PC-9 (cell line): ENCODE data around the gene CHRNG. TPM values are rescaled to one million over a fixed set of nuclear protein-coding genes. Genes with fewer than 3 reads are reported as not detected.

ENCODE experiments used
- BruUV-seq: library from RNA; stranded (reverse); fragments of 400-500 nt; replicated peaks from 2 replicates; lab custom pipeline; 2021; lab: Mats Ljungman, UMichigan
- CTCF ChIA-PET: fragments of 300-600 bp; sonication (Branson Sonifier 250); formaldehyde crosslinking; loops from one replicate; lab custom pipeline; 2022; ENCODE audit warnings: antibody characterized with exemption; lab: Charles Lee
- POLR2A ChIA-PET: fragments of 300-600 bp; sonication (Branson Sonifier 250); formaldehyde crosslinking; loops from one replicate; lab custom pipeline; 2022; ENCODE audit warnings: antibody characterized with exemption; ENCODE audit not compliant: unreplicated experiment; lab: Charles Lee
- DNase-seq, 2 experiments: peaks; one replicate each; pipeline versions ENCODE4 v3.0.0 to v3.0.0-alpha.2; 2015 to 2022; ENCODE audit warnings: mixed read lengths in 1 of 2
- H2AFZ ChIP-seq: fragments of 200-600 bp; sonication (generic); 2 replicates; pipeline ENCODE4 v1.8.1; 2017; ENCODE audit warnings: antibody characterized with exemption
- H3F3A ChIP-seq: fragments of 200-600 bp; sonication (generic); 2 replicates; pipeline ENCODE4 v1.8.1; 2017; ENCODE audit warnings: antibody characterized with exemption, mild to moderate bottlenecking, low read depth; ENCODE audit not compliant: insufficient read depth
- H3K27ac ChIP-seq: fragments of 200-600 bp; sonication (generic); 2 replicates; pipeline ENCODE4 v1.6.1; 2016; ENCODE audit warnings: mixed run types
- H3K27me3 ChIP-seq: fragments of 200-600 bp; sonication (generic); 2 replicates; pipeline ENCODE4 v1.6.1; 2016; ENCODE audit warnings: low read depth, mixed run types; ENCODE audit not compliant: insufficient read depth
- H3K36me3 ChIP-seq: fragments of 200-600 bp; sonication (generic); 2 replicates; pipeline ENCODE4 v1.6.1; 2016; ENCODE audit warnings: low read depth, mixed run types
- H3K4me1 ChIP-seq: fragments of 200-600 bp; sonication (generic); replicated peaks from 2 replicates; pipeline ENCODE4 v1.6.1; 2016; ENCODE audit warnings: mixed run types; ENCODE audit not compliant: insufficient read depth
- H3K4me2 ChIP-seq: fragments of 200-600 bp; sonication (generic); 2 replicates; pipeline ENCODE4 v1.6.1; 2017; ENCODE audit warnings: mixed run types
- H3K4me3 ChIP-seq: fragments of 200-600 bp; sonication (generic); 2 replicates; pipeline ENCODE4 v1.6.1; 2016; ENCODE audit warnings: mixed run types
- H3K79me2 ChIP-seq: fragments of 200-600 bp; sonication (generic); 2 replicates; pipeline ENCODE4 v1.6.1; 2017; ENCODE audit warnings: low read depth, mixed run types
- H3K9me2 ChIP-seq: fragments of 200-600 bp; sonication (generic); 2 replicates; pipeline ENCODE4 v1.8.1; 2017; ENCODE audit warnings: mild to moderate bottlenecking; ENCODE audit not compliant: insufficient read depth
- H3K9me3 ChIP-seq: fragments of 200-600 bp; sonication (generic); 2 replicates; pipeline ENCODE4 v1.8.1; 2016; ENCODE audit warnings: low read depth; ENCODE audit not compliant: insufficient read depth
- H4K20me1 ChIP-seq: fragments of 200-600 bp; sonication (generic); 2 replicates; pipeline ENCODE4 v1.8.1; 2017; ENCODE audit not compliant: insufficient read depth
- CTCF ChIP-seq: fragments of 200-600 bp; sonication (generic); conservative IDR thresholded peaks from 2 replicates; pipeline ENCODE4 v1.6.1; 2017; ENCODE audit warnings: mixed run types, antibody characterized with exemption, mild to moderate bottlenecking, moderate library complexity
- EZH2 ChIP-seq: fragments of 200-600 bp; sonication (generic); IDR thresholded peaks from 2 replicates; pipeline ENCODE4 v1.8.0; 2017; ENCODE audit warnings: antibody characterized with exemption, low read depth
- intact Hi-C: fragments of 100-400 bp; cut with micrococcal nuclease; formaldehyde crosslinking; loops from one replicate; pipeline ENCODE4 v1.10.0; 2022; ENCODE audit not compliant: unreplicated experiment
- total RNA-seq: library from RNA; stranded (reverse); gene quantifications from 2 replicates; pipeline ENCODE4 v1.2.3, GENCODE V29; 2021

The CHRNG gene
- total RNA-seq, 1 experiment from 2014 or later: not detected

DNA sequence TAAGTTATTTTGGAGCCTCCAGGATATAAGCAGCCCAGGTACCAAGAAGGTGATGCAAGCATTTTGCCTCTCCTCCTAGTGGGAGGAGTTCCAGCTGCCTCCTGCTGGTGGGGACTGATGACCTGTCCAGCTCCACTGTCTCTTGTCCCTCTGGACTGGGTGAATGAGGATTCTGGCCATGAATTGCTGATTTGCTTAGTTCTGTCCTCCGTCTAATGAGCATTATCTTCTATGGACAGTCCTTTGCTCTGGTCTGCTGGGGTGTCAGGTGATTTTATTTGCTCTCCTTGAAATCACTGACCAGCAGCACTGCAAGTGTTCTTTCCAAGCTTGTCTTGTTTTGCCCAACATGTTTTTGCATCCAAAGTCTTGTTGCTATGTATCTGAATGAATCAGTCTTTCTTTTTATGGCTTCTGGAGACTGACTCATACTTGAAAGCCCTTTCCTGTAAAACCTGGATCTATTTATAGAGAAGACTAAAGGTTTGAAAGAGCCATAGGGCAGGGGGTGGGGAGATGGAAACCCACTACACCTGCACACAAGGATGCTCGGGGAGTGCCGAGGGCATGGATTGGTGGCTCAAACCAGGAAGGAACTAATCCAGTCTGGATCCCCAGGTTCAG lies 53.4 kb downstream of the CHRNG start:
- Histone ChIP-seq H3K27ac (peak overlapping the region; percentile 69), H3K4me3 (peak overlapping the region; percentile 20; the same call in 1 of the 2 replicates), H2AFZ (peak overlapping the region; percentile 64), H3K4me1 (peaks cover 36% of the 10 kb centered on the region), H3K9me3 (no peaks in the 10 kb centered on the region), H3K79me2 (no peaks in the 10 kb centered on the region), H3K27me3 (no peaks in the 10 kb centered on the region), H3K9me2 (no peaks in the 10 kb centered on the region), H4K20me1 (no peaks in the 10 kb centered on the region), H3K4me2 (peak overlapping the region; percentile 63), H3F3A (peaks cover 27% of the 10 kb centered on the region), H3K36me3 (no peaks in the 10 kb centered on the region)
- intact Hi-C loops: loop anchor here (2.0 kb wide), 1 partner anchor 42 kb away; the partner anchor contains the start of genes EIF4E2 and TIGD1
- ChIA-PET POLR2A (interaction anchor here (0.6 kb wide), 2 partner anchors 154 to 192 kb away, joined by 5 to 11 read pairs; no protein-coding TSS in a partner anchor), CTCF (interaction anchor here (1.4 kb wide), 1 partner anchor 12 kb away, joined by 4 read pairs; no protein-coding TSS in a partner anchor)
- no TSS peak for BruUV-seq
- peak; percentile 59 to 95 for DNase-seq
- TF ChIP-seq CTCF (peak; percentile 50; the same call in 1 of the 2 replicates), EZH2 (no peak)

DNA sequence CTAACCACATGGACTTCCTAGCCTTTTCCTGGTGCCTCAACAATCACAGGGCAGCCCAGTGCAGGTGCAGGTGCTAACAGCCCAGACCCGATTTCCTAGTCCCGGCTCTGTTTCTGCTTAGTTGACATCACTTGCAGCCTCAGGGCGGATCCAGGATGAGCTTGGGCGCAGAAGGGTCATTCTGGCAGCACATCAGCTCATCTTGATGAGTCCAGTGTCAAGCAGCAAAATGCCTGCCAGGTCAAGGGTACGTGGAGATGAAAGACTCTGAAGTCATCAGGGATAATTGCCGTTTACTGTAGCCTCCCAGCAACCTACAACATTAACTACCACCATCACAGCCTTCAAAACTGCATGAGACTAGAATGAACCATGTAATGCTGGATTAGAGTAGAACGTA lies 54.5 kb downstream of the CHRNG start:
- CTCF ChIA-PET: no interaction called here
- H3K27me3 ChIP-seq: no peaks in the 10 kb centered on the region
- H2AFZ ChIP-seq: no peak overlapping the region
- no peaks in the 10 kb centered on the region for H3K79me2 ChIP-seq
- H3K27ac ChIP-seq: peak overlapping the region; percentile 69; the same call in 1 of the 2 replicates
- H3K4me3 ChIP-seq: no peak overlapping the region
- intact Hi-C loops: loop anchor here (2.0 kb wide), 1 partner anchor 43 kb away; the partner anchor contains the start of genes EIF4E2 and TIGD1
- TF ChIP-seq CTCF (no peak), EZH2 (no peak)
- no peaks in the 10 kb centered on the region for H3K9me3 ChIP-seq
- BruUV-seq: TSS peak; percentile 72
- H3K36me3 ChIP-seq: no peaks in the 10 kb centered on the region
- peaks cover 27% of the 10 kb centered on the region for H3F3A ChIP-seq
- POLR2A ChIA-PET: no interaction called here
- DNase-seq: no peak
- H4K20me1 ChIP-seq: no peaks in the 10 kb centered on the region
- peak overlapping the region; percentile 63; the same call in 1 of the 2 replicates for H3K4me2 ChIP-seq
- H3K9me2 ChIP-seq: no peaks in the 10 kb centered on the region
- H3K4me1 ChIP-seq: peaks cover 32% of the 10 kb centered on the region

Other genes starting within 250 kb of the CHRNG start
- 47.5 and 57.8 TPM in 2 replicates for gene ALPP, start 160.9 kb upstream of the CHRNG start, total RNA-seq
- 0.76 and 1.2 TPM in 2 replicates for gene ALPG, start 132.8 kb upstream of the CHRNG start, total RNA-seq
- gene ALPI, start 83.5 kb upstream of the CHRNG start, total RNA-seq: not detected in 2 replicates
- gene ECEL1, start 51.9 kb upstream of the CHRNG start, total RNA-seq: not detected in 2 replicates
- not detected in 2 replicates for gene PRSS56, start 19.3 kb upstream of the CHRNG start, total RNA-seq
- gene CHRND, start 13.5 kb upstream of the CHRNG start, total RNA-seq: not detected in 2 replicates
- 12.7 and 14.7 TPM in 2 replicates for gene TIGD1, start 10.9 kb downstream of the CHRNG start, total RNA-seq
- 69.3 and 69.6 TPM in 2 replicates for gene EIF4E2, start 11.0 kb downstream of the CHRNG start, total RNA-seq
- 10.6 and 15.0 TPM in 2 replicates for gene EFHD1, start 93.9 kb downstream of the CHRNG start, total RNA-seq
- 86.4 and 101 TPM in 2 replicates for gene GIGYF2, start 157.6 kb downstream of the CHRNG start, total RNA-seq
- gene KCNJ13, start 236.9 kb downstream of the CHRNG start, total RNA-seq: not detected in 2 replicates